ENCODE measurements around the gene SNX17. TPM values are rescaled to one million over a fixed set of nuclear protein-coding genes. Genes with fewer than 3 reads are reported as not detected.

SNX17 gene
- total RNA-seq, 3 donors from 2014 or later (not counting 1 experiment from before 2014, with no cell fraction given), result 96.3 to 107 (median 100) TPM

DNA sequence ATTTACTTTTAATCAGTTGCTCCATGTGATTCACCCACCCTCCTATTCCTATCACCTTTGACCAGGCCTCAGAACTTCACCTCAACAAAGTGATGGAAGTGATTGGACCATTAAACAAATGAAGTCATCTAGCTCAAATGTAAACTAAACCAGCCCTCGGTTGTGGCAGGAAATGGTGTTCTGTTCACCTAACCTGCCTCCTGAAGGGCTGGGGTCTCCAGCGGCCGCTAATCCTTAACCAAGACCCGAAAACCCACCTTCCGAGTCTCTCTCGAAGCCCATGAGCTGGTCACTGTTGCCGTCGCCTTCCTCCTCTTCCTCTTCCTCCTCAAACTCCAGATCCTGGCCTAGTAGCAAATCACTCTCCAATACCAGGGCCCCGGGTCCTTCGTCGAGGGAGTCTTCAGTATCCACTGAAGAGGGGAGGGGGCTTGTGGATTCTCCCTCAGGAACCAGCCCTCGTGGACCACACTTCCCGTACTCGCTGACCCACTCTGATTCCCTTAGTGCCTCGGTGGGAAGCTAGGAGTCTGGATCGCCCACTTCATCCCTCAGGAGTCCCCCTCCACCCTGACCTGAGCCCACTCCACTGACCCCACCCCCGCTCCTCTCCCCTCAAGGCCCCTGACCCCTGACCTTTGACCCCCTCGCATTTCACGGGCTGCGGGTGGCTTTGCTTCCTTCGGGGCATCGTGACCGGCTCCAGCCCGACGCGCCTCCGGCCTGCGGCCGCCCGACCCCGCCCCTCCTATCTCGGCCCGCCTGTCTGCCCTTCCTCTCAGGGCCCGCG lies 9.6 kb downstream of the SNX17 start:
- H3K4me1 Mint-ChIP-seq, result peaks cover 25% of the 10 kb centered on the region in 2 donors
- H3K9me3 Mint-ChIP-seq, result no peaks in the 10 kb centered on the region
- peak overlapping the region; percentile 91 to 97 for H3K27ac Mint-ChIP-seq
- intact Hi-C loops (cut with micrococcal nuclease), result loop anchor here (1.0 kb wide), 1 partner anchor 10 kb away; the partner anchor contains the start of genes EIF2B4 and SNX17
- Histone ChIP-seq H3K4me1 (ENCODE audit: control insufficient read depth, insufficient read depth, low read length) (peaks cover 18% of the 10 kb centered on the region), H3K4me3 (ENCODE audit: low read length) (peak overlapping the region; percentile 50), H3K27ac (ENCODE audit: low read length) (peak overlapping the region; percentile 92), H3K36me3 (ENCODE audit: control insufficient read depth, insufficient read depth, low read length) (peaks cover 63% of the 10 kb centered on the region), H3K27me3 (ENCODE audit: control insufficient read depth, insufficient read depth, low read length) (no peaks in the 10 kb centered on the region), H3K9me3 (ENCODE audit: control insufficient read depth, insufficient read depth, low read length) (no peaks in the 10 kb centered on the region)
- peak overlapping the region; percentile 89 for H3K4me3 Mint-ChIP-seq
- ATAC-seq, result peak in 2 of 3 donors; percentile 43 to 60
- under 1% methylated on average over 32 of the region's 35 CpGs for WGBS (ENCODE audit: insufficient coverage)
- H3K36me3 Mint-ChIP-seq, result no peaks in the 10 kb centered on the region
- no peaks in the 10 kb centered on the region for H3K27me3 Mint-ChIP-seq (ENCODE audit: low read depth in 2 of 2)
- TF ChIP-seq, protein P1, sequence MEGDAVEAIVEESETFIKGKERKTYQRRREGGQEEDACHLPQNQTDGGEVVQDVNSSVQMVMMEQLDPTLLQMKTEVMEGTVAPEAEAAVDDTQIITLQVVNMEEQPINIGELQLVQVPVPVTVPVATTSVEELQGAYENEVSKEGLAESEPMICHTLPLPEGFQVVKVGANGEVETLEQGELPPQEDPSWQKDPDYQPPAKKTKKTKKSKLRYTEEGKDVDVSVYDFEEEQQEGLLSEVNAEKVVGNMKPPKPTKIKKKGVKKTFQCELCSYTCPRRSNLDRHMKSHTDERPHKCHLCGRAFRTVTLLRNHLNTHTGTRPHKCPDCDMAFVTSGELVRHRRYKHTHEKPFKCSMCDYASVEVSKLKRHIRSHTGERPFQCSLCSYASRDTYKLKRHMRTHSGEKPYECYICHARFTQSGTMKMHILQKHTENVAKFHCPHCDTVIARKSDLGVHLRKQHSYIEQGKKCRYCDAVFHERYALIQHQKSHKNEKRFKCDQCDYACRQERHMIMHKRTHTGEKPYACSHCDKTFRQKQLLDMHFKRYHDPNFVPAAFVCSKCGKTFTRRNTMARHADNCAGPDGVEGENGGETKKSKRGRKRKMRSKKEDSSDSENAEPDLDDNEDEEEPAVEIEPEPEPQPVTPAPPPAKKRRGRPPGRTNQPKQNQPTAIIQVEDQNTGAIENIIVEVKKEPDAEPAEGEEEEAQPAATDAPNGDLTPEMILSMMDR (IDR thresholded peaks at IDR 0.05), result no peak
- DNase-seq, result peak in 1 of 2 donors; percentile 64

DNA sequence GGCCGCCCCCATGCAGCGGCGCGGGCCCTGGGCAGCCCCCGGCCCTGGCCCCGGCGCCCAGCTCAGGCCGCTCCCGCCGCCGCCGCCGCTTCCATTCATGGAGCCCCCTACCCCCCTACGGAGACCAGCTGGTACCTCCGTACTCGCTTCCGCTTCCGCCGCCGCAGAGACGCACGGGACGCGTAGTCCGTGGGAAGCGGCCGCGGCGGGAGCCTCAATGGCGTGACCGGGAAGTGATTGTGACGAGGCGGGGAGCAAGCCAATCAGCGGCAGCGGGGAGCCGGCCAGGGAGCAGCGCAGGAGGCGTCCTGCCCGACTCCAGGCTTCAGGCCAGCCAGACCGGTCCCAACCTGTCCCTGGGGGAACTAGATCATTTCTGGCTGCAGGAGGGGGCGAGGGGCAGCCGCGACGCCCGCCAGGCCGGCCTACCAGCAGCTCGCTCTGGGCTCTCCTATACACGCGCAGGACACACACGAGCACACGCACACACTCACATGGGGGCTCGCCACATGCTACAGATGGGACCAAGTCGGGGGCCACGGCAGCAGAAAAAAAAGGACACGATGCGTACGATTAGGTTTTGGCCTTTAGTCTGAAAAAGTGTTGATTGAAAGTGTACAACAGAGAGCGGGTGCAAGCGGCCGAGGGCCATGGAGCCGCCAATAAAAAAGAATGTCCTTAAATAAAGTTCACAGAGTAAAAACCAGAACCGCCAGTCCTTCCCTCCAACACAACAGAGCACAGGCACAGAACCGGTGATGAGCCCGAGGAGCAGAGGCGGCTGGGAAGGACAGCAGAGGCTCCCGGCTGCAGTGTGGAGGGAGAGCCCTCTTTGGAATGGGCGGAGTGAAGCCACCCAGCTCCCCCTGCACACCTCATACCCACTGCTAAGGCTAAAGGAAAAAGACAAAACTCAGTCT lies 10.5 kb downstream of the SNX17 start, which contains the start of gene ZNF513:
Gene ZNF513 (minus strand): TSS at position 109 of the 920 bp plus-strand sequence. CDS start 208 bp downstream, outside the sequence.
- DNase-seq (peak; percentile 80 to 94), ATAC-seq (peak; percentile 88 to 95 (median 95))
- peaks cover 18% of the 10 kb centered on the region for H3K4me1 ChIP-seq (ENCODE audit: control insufficient read depth, insufficient read depth, low read length)
- H3K27me3 Mint-ChIP-seq (ENCODE audit: low read depth in 2 of 2), result no peaks in the 10 kb centered on the region
- H3K4me3 ChIP-seq (ENCODE audit: low read length), result peak within 1 kb of the TSS; percentile 50
- peak within 1 kb of the TSS; percentile 92 for H3K27ac ChIP-seq (ENCODE audit: low read length)
- WGBS (ENCODE audit: insufficient coverage), result 20% methylated on average over 63 of the region's 67 CpGs
- H3K9me3 Mint-ChIP-seq, result no peaks in the 10 kb centered on the region
- peak within 1 kb of the TSS; percentile 91 to 97 for H3K27ac Mint-ChIP-seq
- H3K36me3 Mint-ChIP-seq, result no peaks in the 10 kb centered on the region
- peaks cover 25% of the 10 kb centered on the region in 2 donors for H3K4me1 Mint-ChIP-seq
- H3K4me3 Mint-ChIP-seq, result peak within 1 kb of the TSS; percentile 89
- no peaks in the 10 kb centered on the region for H3K27me3 ChIP-seq (ENCODE audit: control insufficient read depth, insufficient read depth, low read length)
- TF ChIP-seq, protein P1 (IDR thresholded peaks at IDR 0.05), result no peak
- intact Hi-C loops (cut with micrococcal nuclease), result loop anchor here (1.0 kb wide), 1 partner anchor 11 kb away; the partner anchor contains the start of genes EIF2B4 and SNX17
- no peaks in the 10 kb centered on the region for H3K9me3 ChIP-seq (ENCODE audit: control insufficient read depth, insufficient read depth, low read length)
- H3K36me3 ChIP-seq (ENCODE audit: control insufficient read depth, insufficient read depth, low read length), result peaks cover 63% of the 10 kb centered on the region

DNA sequence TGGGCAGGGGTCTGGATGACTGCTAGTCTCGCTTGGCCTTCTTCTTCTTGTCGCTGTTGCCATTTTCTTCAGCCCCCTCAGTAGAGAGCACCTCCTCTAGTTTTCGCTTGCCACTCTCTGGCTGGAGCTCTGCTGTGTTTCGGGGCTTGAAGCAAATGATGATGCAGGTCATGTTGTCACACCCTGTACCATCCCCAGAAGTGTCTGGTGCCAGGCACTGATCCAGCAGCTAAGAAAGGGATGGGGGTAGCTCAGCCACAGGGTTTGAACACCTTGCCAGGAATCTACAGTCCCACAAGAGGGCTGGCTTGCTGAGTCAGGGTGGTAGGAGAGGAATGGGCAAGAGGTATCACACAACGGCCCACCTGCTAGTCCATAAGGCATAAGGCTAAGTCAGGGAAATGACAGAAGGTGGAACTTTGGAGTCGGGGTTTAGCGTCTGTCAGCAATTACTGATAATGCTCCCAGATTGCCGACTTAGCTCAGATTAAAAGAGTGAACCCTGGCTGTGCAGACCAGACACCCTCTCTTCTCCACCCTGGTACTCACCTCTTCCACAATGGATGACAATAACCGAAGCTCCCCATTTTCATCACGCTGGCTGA lies 11.3 kb downstream of the SNX17 start:
- H3K9me3 Mint-ChIP-seq, result no peaks in the 10 kb centered on the region
- intact Hi-C loops (cut with micrococcal nuclease), result no loop called here
- peaks cover 18% of the 10 kb centered on the region for H3K4me1 ChIP-seq (ENCODE audit: control insufficient read depth, insufficient read depth, low read length)
- TF ChIP-seq, protein P1 (IDR thresholded peaks at IDR 0.05), result no peak
- no peaks in the 10 kb centered on the region for H3K36me3 Mint-ChIP-seq
- no peak for DNase-seq
- H3K27me3 ChIP-seq (ENCODE audit: control insufficient read depth, insufficient read depth, low read length), result no peaks in the 10 kb centered on the region
- 96% methylated on average over 10 of the region's 10 CpGs for WGBS (ENCODE audit: insufficient coverage)
- H3K27me3 Mint-ChIP-seq (ENCODE audit: low read depth in 2 of 2), result no peaks in the 10 kb centered on the region
- peak overlapping the region; percentile 91 to 97 for H3K27ac Mint-ChIP-seq
- no peak overlapping the region for H3K27ac ChIP-seq (ENCODE audit: low read length)
- peak overlapping the region; percentile 89 for H3K4me3 Mint-ChIP-seq
- peaks cover 59% of the 10 kb centered on the region for H3K36me3 ChIP-seq (ENCODE audit: control insufficient read depth, insufficient read depth, low read length)
- H3K9me3 ChIP-seq (ENCODE audit: control insufficient read depth, insufficient read depth, low read length), result no peaks in the 10 kb centered on the region
- H3K4me3 ChIP-seq (ENCODE audit: low read length), result no peak overlapping the region
- peaks cover 25% of the 10 kb centered on the region in 2 donors for H3K4me1 Mint-ChIP-seq
- ATAC-seq, result no peak
